ENCODE data around the gene CD300LD.
A peak's percentile ranks its signal among the peaks of the same experiment; 100 is the strongest.
"Not testable (repeated sequence)": the region's sequence is repeated elsewhere in the genome, so short reads cannot be mapped to it uniquely, and the experiment has no call there.

CD300LD gene

GRCh38 chr17:74605361-74605760, 13.3 kb upstream of the CD300LD start:
- DNase-seq: peak in 1 of 2 experiments; percentile 18

- DNase-seq: no peak
These were observed 12.7 kb upstream of the CD300LD start for GRCh38 chr17:74604761-74605160.

- DNase-seq: peak in 1 of 2 experiments; percentile 19
These were observed 12.1 kb upstream of the CD300LD start for GRCh38 chr17:74604200-74604599.

- no peak for DNase-seq
These were observed 11.7 kb upstream of the CD300LD start for GRCh38 chr17:74603746-74604145.

- DNase-seq: peak; percentile 97 to 98
These were observed 11.1 kb upstream of the CD300LD start for GRCh38 chr17:74603037-74603635.

- DNase-seq: peak; percentile 53 to 64
These were observed 10.0 kb upstream of the CD300LD start for GRCh38 chr17:74601944-74602572.

- DNase-seq: peak; percentile 80 to 82
These were observed 7.4 kb upstream of the CD300LD start for GRCh38 chr17:74599448-74599939.

GRCh38 chr17:74599023-74599399, 6.9 kb upstream of the CD300LD start:
- DNase-seq: peak; percentile 87 to 88

GRCh38 chr17:74598346-74599022, 6.4 kb upstream of the CD300LD start:
- DNase-seq: no peak

- no peak for DNase-seq
These were observed 5.1 kb upstream of the CD300LD start for GRCh38 chr17:74597069-74597790.

GRCh38 chr17:74595037-74595750, 3.1 kb upstream of the CD300LD start:
- DNase-seq: no peak

GRCh38 chr17:74591503-74591902, 580 bp downstream of the CD300LD start:
- no peak for DNase-seq

- DNase-seq: no peak
These were observed 6.4 kb downstream of the CD300LD start for GRCh38 chr17:74585711-74586110.

- no peak for DNase-seq
These were observed 7.6 kb downstream of the CD300LD start for GRCh38 chr17:74584292-74585060.

GRCh38 chr17:74582633-74583032, 9.4 kb downstream of the CD300LD start:
- no peak for DNase-seq

- peak; percentile 64 to 74 for DNase-seq
These were observed 12.2 kb downstream of the CD300LD start for GRCh38 chr17:74579900-74580299.

GRCh38 chr17:74578979-74579378, 13.1 kb downstream of the CD300LD start:
- no peak for DNase-seq

- no peak for DNase-seq
These were observed 17.5 kb downstream of the CD300LD start for GRCh38 chr17:74574489-74575142.

- not testable (repeated sequence) for DNase-seq
These were observed 18.4 kb downstream of the CD300LD start for GRCh38 chr17:74573635-74574034.

- DNase-seq: no peak
These were observed 18.9 kb downstream of the CD300LD start for GRCh38 chr17:74573169-74573568.

GRCh38 chr17:74571621-74572270, 20.3 kb downstream of the CD300LD start:
- no peak for DNase-seq

All from Kasumi-1 (cell line).